Measurements from ENCODE around the gene ZBTB4. TPM values are rescaled to one million over a fixed set of nuclear protein-coding genes. Genes with fewer than 3 reads are reported as not detected.

ZBTB4 gene
- total RNA-seq, 4 donors from 2014 or later: 15.1 to 27.3 (median 24.5) TPM

GRCh38 chr17:7429722-7430121, 49.7 kb downstream of the ZBTB4 start:
- H3K4me1 ChIP-seq: no peaks in the 10 kb centered on the region
- TF ChIP-seq POLR2A (IDR thresholded peaks at IDR 0.05): no peak
- no peak for TF ChIP-seq CTCF (IDR thresholded peaks at IDR 0.05)
- no peaks in the 10 kb centered on the region for H3K27me3 ChIP-seq
- no peak overlapping the region for H3K27ac ChIP-seq
- no peak for DNase-seq
- no peak overlapping the region for H3K4me3 ChIP-seq
- no peaks in the 10 kb centered on the region for H3K9me3 ChIP-seq
- no peaks in the 10 kb centered on the region for H3K36me3 ChIP-seq

- no peak for DNase-seq
Measured at GRCh38 chr17:7428557-7428956, 50.9 kb downstream of the ZBTB4 start, which contains the start of gene SPEM3. Gene SPEM3, plus strand, starts transcription at chr17:7428857. Its CDS starts 46 bp downstream, at chr17:7428903.

GRCh38 chr17:7427549-7427948, 51.9 kb downstream of the ZBTB4 start:
- no peak for TF ChIP-seq CTCF (IDR thresholded peaks at IDR 0.05)
- TF ChIP-seq POLR2A (IDR thresholded peaks at IDR 0.05): no peak
- Histone ChIP-seq H3K9me3 (no peaks in the 10 kb centered on the region), H3K27me3 (no peaks in the 10 kb centered on the region), H3K36me3 (no peaks in the 10 kb centered on the region), H3K4me1 (no peaks in the 10 kb centered on the region), H3K4me3 (no peak overlapping the region), H3K27ac (no peak overlapping the region)
- no peak for DNase-seq

More at GRCh38 chr17:7428557-7428956, 50.9 kb downstream of the ZBTB4 start, which contains the start of gene SPEM3:
- H3K27ac ChIP-seq: no peak within 1 kb of the TSS
- no peak for TF ChIP-seq CTCF (IDR thresholded peaks at IDR 0.05)
- TF ChIP-seq POLR2A (IDR thresholded peaks at IDR 0.05): no peak
- H3K27me3 ChIP-seq: no peaks in the 10 kb centered on the region
- H3K9me3 ChIP-seq: no peaks in the 10 kb centered on the region
- H3K4me3 ChIP-seq: no peak within 1 kb of the TSS
- H3K4me1 ChIP-seq: no peaks in the 10 kb centered on the region
- no peaks in the 10 kb centered on the region for H3K36me3 ChIP-seq

GRCh38 chr17:7426896-7427489, 52.4 kb downstream of the ZBTB4 start:
- H3K4me3 ChIP-seq: no peak overlapping the region
- no peaks in the 10 kb centered on the region for H3K4me1 ChIP-seq
- H3K27me3 ChIP-seq: no peaks in the 10 kb centered on the region
- H3K9me3 ChIP-seq: no peaks in the 10 kb centered on the region
- TF ChIP-seq CTCF (IDR thresholded peaks at IDR 0.05) (no peak), POLR2A (IDR thresholded peaks at IDR 0.05) (no peak)
- no peak for DNase-seq
- no peaks in the 10 kb centered on the region for H3K36me3 ChIP-seq
- H3K27ac ChIP-seq: no peak overlapping the region

GRCh38 chr17:7426203-7426863, 53.1 kb downstream of the ZBTB4 start:
- TF ChIP-seq CTCF (IDR thresholded peaks at IDR 0.05) (no peak), POLR2A (IDR thresholded peaks at IDR 0.05) (no peak)
- Histone ChIP-seq H3K27ac (no peak overlapping the region), H3K4me3 (no peak overlapping the region), H3K36me3 (no peaks in the 10 kb centered on the region), H3K4me1 (no peaks in the 10 kb centered on the region), H3K27me3 (no peaks in the 10 kb centered on the region), H3K9me3 (no peaks in the 10 kb centered on the region)
- no peak for DNase-seq
